Stimulated activated CD8-positive, alpha-beta memory T cell treated with anti-CD3 and anti-CD28 coated beads, Interleukin-2, amount 100 ng/mL, for 1 hour (primary cell): ENCODE data around the gene LRRC23.

ENCODE experiments used
- DNase-seq, 2 donors: peaks; one replicate each; pipeline ENCODE4 v3.0.0-alpha.2; 2020; ENCODE audit warnings: low read depth in 2 of 2

The LRRC23 gene

GRCh38 chr12:6956021-6956727 lies 51.6 kb downstream of the LRRC23 start:
- DNase-seq: no peak

GRCh38 chr12:6957151-6957701 lies 52.6 kb downstream of the LRRC23 start:
- no peak for DNase-seq

GRCh38 chr12:6957741-6958608 lies 53.4 kb downstream of the LRRC23 start:
- no peak for DNase-seq

GRCh38 chr12:6958609-6959057 lies 54.0 kb downstream of the LRRC23 start:
- no peak for DNase-seq

- no peak for DNase-seq
Observed at GRCh38 chr12:6959058-6959804, 54.6 kb downstream of the LRRC23 start.

- no peak for DNase-seq
Observed at GRCh38 chr12:6959805-6960592, 55.4 kb downstream of the LRRC23 start.

GRCh38 chr12:6960593-6961277 lies 56.1 kb downstream of the LRRC23 start:
- DNase-seq: no peak

- peak; percentile 81 to 85 for DNase-seq
Observed at GRCh38 chr12:6961278-6961694, 56.7 kb downstream of the LRRC23 start.

GRCh38 chr12:6961695-6962284 lies 57.2 kb downstream of the LRRC23 start:
- DNase-seq: no peak

GRCh38 chr12:6962285-6963015 lies 57.8 kb downstream of the LRRC23 start:
- no peak for DNase-seq

GRCh38 chr12:6963016-6963731 lies 58.6 kb downstream of the LRRC23 start:
- DNase-seq: no peak
